ENCODE results near the gene GPT2. TPM values are rescaled to one million over a fixed set of nuclear protein-coding genes. Genes with fewer than 3 reads are reported as not detected.

Gene GPT2
- total RNA-seq, 1 donor from 2014 or later: 37.9 TPM

- H3K4me3 ChIP-seq (ENCODE audit: low read depth, low read length): no peak overlapping the region
- DNase-seq (ENCODE audit: low read depth): no peak
- no peak for TF ChIP-seq CTCF (conservative IDR thresholded peaks at IDR 0.05; ENCODE audit: low read depth, low read length)
These were observed 39.4 kb upstream of the GPT2 start for GRCh38 chr16:46844771-46845170.

- no peak for TF ChIP-seq CTCF (conservative IDR thresholded peaks at IDR 0.05; ENCODE audit: low read depth, low read length)
- H3K4me3 ChIP-seq (ENCODE audit: low read depth, low read length): no peak overlapping the region
- no peak for DNase-seq (ENCODE audit: low read depth)
These were observed 38.2 kb upstream of the GPT2 start for GRCh38 chr16:46845952-46846351.

GRCh38 chr16:46848768-46849764 is 35.1 kb upstream of the GPT2 start:
- no peak for DNase-seq (ENCODE audit: low read depth)
- no peak for TF ChIP-seq CTCF (conservative IDR thresholded peaks at IDR 0.05; ENCODE audit: low read depth, low read length)
- no peak overlapping the region for H3K4me3 ChIP-seq (ENCODE audit: low read depth, low read length)

- no peak overlapping the region for H3K4me3 ChIP-seq (ENCODE audit: low read depth, low read length)
- DNase-seq (ENCODE audit: low read depth): no peak
- TF ChIP-seq CTCF (conservative IDR thresholded peaks at IDR 0.05; ENCODE audit: low read depth, low read length): no peak
These were observed 33.3 kb upstream of the GPT2 start for GRCh38 chr16:46850619-46851555.

- TF ChIP-seq CTCF (conservative IDR thresholded peaks at IDR 0.05; ENCODE audit: low read depth, low read length): no peak
- DNase-seq (ENCODE audit: low read depth): no peak
- H3K4me3 ChIP-seq (ENCODE audit: low read depth, low read length): no peak overlapping the region
These were observed 32.0 kb upstream of the GPT2 start for GRCh38 chr16:46852130-46852529.

GRCh38 chr16:46853713-46854443 is 30.3 kb upstream of the GPT2 start:
- DNase-seq (ENCODE audit: low read depth): no peak
- H3K4me3 ChIP-seq (ENCODE audit: low read depth, low read length): no peak overlapping the region
- TF ChIP-seq CTCF (conservative IDR thresholded peaks at IDR 0.05; ENCODE audit: low read depth, low read length): peak; percentile 94
